GM08714 (cell line): ENCODE measurements around the gene RAB1B.

Source experiments
- H3K4me3 ChIP-seq: fragments of 200-500 bp; sonication (Bioruptor generic); 2 replicates; pipeline ENCODE4 v1.5.1; 2014; ENCODE audit warnings: mild to moderate bottlenecking, low read length, inconsistent platforms
- ZNF274 ChIP-seq: IDR thresholded peaks from 2 replicates; pipeline ENCODE4 v1.6.1; 2012; ENCODE audit warnings: mild to moderate bottlenecking, low read depth, low read length

RAB1B gene

DNA sequence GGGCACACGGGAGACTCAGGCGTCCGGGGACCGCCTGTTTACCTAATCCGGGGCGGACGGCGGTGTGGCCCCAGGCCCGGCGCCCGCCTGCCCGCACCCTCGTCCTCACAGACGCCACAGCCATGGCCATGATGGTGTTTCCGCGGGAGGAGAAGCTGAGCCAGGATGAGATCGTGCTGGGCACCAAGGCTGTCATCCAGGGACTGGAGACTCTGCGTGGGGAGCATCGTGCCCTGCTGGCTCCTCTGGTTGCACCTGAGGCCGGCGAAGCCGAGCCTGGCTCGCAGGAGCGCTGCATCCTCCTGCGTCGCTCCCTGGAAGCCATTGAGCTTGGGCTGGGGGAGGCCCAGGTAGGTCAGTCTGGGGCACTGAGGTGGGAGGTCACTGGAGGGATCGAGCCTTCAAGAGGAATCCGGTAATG lies 10.0 kb upstream of the RAB1B start:
- peak overlapping the region; percentile 86 for H3K4me3 ChIP-seq
- TF ChIP-seq ZNF274, result no peak

DNA sequence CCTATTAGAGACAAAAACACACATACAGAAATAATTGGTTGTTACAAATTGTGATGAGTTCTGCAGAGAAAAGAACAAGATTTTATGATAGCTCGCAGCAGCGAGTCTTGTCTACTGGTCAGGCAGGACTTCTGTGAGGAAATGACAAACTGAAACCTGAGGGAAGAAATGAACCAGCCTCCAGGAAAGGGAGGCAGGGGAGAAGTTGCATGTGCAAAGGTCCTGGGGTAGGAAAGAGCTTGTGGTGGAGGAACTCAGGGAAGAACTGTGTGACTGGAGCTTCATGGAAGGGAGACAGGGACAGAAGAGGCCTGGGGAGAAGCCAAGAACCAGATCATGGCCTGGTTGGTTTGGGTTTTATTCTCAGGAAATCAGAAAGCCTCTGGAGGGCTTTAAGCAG lies 9.2 kb upstream of the RAB1B start:
- H3K4me3 ChIP-seq, result no peak overlapping the region
- no peak for TF ChIP-seq ZNF274

DNA sequence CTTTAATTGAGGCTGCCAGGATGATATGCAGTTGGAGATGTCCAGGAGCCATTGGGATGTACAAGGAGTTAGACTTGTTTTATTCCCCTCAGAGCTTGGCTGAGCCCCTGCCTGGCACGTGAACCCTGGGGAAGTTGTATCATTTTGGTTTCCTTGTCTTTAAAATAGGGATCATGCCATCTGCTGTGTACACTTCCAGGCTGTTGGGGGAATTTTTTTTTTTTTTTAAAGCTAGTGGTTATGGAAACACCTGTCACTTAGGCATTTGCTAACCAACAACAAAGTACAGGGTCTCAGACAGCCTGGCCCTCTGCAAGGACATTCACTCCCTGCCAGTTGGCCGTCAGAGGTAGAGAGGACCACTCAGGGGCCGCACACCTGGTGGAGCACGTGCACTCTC lies 8.5 kb upstream of the RAB1B start:
- no peak overlapping the region for H3K4me3 ChIP-seq
- no peak for TF ChIP-seq ZNF274

DNA sequence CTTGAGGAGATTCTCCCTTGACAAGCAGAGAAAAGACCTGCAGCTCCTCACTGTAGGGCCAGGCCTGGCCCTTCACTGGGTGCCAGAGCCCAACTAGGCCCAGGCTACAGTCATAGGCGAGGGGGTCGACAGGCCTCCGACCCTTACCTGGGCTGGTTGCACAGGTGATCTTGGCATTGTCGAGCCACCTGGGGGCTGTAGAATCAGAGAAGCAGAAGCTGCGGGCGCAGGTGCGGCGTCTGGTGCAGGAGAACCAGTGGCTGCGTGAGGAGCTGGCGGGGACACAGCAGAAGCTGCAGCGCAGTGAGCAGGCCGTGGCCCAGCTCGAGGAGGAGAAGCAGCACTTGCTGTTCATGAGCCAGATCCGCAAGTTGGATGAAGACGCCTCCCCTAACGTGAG lies 6.9 kb upstream of the RAB1B start:
- TF ChIP-seq ZNF274, result no peak
- H3K4me3 ChIP-seq, result no peak overlapping the region

DNA sequence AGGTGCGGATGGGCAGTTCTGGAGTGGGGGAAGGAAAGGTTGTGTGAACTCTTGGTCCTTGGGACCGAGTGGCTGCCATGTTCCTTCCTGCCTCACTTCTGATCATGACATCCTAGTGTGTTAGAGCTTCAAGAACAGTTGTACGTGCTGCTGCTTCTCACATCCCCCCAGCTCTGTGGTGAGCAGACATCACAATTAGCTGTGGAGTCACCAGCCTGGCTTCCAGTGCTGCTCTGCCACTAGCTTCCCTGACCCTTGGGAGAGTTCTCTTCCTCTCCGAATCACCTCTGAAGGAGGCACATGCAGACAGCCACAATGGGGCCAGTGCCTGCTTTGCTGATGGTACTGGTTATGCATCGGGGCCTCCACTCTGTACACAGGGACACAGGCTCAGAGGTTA lies 6.2 kb upstream of the RAB1B start:
- TF ChIP-seq ZNF274, result no peak
- H3K4me3 ChIP-seq, result no peak overlapping the region

DNA sequence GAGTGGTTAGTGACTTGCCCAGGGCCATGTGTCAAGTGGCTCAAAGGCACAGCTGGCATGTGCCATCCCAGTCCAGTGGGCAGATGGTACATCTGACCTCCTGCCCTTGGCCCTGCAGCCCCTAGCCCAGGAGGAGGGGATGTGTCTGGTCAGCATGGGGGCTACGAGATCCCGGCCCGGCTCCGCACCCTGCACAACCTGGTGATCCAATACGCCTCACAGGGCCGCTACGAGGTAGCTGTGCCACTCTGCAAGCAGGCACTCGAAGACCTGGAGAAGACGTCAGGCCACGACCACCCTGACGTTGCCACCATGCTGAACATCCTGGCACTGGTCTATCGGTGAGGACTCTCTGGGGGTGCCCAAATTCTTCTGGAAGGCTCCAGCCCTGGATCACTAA lies 5.7 kb upstream of the RAB1B start:
- no peak overlapping the region for H3K4me3 ChIP-seq
- no peak for TF ChIP-seq ZNF274

DNA sequence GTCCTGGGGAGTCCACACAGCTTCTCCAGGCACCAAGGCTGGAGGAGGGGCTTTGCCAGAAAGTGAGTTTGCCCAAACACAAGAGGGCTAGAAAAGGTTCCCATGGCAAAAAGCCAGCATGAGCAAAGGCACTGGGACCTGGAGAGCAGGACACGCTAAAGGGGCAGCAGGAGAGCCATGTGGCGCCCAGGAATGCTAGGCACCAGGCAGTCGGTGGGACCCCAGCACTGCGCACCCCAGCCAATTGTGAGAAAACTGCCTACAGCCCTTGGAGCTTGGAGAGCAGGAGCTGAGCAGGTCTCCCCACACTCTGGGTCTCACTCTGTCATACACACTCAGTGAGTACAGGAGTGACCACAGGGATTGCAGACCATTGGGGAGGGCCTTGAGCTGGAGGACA lies 5.2 kb upstream of the RAB1B start:
- no peak overlapping the region for H3K4me3 ChIP-seq
- TF ChIP-seq ZNF274, result no peak

DNA sequence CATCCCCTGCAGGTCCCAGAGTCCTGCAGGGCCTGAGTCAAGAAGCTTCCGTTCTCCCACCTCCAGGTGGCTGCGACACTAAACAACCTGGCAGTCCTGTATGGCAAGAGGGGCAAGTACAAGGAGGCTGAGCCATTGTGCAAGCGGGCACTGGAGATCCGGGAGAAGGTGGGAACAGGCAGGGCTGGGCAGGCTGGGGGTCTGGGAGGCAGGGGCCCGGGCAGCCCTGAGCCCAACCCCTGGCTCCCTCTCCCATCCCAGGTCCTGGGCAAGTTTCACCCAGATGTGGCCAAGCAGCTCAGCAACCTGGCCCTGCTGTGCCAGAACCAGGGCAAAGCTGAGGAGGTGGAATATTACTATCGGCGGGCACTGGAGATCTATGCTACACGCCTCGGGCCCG lies 4.7 kb upstream of the RAB1B start:
- no peak overlapping the region for H3K4me3 ChIP-seq
- TF ChIP-seq ZNF274, result no peak

DNA sequence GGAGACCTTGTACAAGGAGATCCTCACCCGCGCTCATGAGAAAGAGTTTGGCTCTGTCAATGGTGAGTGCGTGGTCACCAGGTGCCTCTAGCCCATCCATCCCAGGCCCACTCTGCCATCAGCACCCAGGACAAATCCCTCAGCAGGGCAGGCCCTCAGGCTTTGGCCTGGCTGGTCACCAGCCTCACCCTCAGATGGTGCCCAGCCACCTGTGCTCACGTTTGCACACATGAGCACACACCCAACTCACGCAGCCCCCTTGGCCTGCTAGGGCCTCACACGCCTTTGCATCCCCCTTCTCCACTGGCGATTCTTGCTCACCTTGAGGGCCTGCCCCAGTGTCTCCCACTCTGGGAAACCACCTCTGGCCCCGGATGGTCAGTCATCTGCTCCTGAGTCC lies 4.1 kb upstream of the RAB1B start:
- no peak overlapping the region for H3K4me3 ChIP-seq
- no peak for TF ChIP-seq ZNF274

DNA sequence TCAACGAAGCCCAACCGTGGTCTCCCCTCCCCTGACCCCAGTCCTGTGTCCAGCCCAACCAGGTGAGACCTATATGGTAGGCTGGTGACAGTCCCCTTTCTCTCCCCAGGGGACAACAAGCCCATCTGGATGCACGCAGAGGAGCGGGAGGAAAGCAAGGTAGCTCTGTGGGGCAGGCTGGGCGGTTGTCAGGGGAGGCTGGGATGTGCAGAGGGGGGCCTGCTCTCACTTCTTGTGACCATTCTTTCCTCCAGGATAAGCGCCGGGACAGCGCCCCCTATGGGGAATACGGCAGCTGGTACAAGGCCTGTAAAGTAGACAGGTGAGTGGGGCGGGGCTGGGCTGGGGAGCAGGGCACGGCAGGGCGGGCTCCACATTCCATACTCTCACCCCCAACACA lies 3.5 kb upstream of the RAB1B start:
- TF ChIP-seq ZNF274, result no peak
- no peak overlapping the region for H3K4me3 ChIP-seq

DNA sequence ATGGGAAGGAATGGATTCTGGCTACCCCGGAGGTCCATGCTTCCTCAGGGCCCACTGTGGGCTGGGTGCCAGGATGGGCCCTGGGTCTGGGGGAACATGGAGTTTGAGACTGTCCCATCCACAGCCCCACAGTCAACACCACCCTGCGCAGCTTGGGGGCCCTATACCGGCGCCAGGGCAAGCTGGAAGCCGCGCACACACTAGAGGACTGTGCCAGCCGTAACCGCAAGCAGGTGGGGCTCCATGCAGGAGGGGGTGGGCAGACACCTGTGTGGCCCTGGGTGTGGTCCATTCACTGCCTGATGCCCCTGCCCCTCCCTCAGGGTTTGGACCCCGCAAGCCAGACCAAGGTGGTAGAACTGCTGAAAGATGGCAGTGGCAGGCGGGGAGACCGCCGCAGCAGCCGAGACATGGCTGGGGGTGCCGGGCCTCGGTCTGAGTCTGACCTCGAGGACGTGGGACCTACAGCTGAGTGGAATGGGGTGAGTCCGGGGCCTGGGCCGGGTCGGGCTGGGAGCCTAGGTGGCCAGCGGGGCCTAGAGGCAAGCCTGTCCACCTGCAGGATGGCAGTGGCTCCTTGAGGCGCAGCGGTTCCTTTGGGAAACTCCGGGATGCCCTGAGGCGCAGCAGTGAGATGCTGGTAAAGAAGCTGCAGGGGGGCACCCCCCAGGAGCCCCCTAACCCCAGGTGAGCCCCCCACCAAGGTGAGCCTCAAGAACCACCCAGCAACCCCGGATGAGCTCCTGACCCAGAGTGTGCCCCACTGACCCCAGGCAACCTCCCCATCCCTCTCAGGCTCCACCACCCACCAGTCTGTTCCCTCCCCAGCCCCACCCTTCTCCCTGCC lies 2.7 kb upstream of the RAB1B start:
- no peak for TF ChIP-seq ZNF274

DNA sequence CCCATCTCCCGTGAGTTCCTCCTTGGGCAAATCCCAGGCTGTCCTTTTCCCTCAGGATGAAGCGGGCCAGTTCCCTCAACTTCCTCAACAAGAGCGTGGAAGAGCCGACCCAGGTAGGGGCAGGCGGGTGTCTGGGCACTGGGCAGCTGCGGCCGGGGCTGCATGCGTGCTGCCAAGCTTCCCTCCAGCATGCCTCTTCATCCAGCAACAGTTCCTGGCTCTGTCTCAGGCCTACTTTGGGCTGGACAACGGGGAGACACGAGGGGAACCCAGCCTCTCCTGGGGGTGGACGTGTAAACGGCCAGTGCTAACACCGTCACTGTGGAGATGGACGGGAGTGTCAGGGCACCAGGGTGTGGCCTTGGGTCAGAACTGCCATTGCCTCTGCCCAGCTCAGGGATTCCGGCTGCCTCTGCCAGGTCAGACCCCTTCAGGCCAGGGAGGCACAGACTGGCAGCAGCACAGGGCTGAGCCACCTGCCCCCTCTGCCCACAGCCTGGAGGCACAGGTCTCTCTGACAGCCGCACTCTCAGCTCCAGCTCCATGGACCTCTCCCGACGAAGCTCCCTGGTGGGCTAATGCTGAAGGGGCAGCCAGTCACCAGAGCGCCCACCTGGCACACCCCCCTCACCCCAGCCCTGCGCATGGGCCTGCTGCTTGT lies 1.9 kb upstream of the RAB1B start:
- no peak overlapping the region for H3K4me3 ChIP-seq
- TF ChIP-seq ZNF274, result no peak

More for the DNA sequence above, 2.7 kb upstream of the RAB1B start:
- H3K4me3 ChIP-seq, result no peak overlapping the region

DNA sequence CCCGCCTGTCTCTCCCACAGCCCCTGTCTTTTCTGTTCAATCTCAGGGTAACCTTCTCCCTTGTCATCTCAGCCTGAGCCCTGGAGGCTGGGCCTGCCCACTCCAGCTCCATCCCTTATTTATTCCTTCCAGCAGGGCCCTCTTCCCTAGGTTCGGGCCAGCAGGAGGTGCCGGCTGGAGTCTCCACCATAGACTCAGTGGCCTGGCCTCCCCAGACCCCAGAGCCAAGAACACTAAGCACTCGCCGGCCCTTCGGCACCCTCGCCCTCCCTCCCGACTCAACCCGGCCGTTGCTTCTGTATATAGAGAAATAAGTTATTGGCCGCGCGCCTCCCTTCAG lies 1.4 kb upstream of the RAB1B start:
- H3K4me3 ChIP-seq, result peak overlapping the region; percentile 31; the same call in 1 of the 2 replicates
- no peak for TF ChIP-seq ZNF274

DNA sequence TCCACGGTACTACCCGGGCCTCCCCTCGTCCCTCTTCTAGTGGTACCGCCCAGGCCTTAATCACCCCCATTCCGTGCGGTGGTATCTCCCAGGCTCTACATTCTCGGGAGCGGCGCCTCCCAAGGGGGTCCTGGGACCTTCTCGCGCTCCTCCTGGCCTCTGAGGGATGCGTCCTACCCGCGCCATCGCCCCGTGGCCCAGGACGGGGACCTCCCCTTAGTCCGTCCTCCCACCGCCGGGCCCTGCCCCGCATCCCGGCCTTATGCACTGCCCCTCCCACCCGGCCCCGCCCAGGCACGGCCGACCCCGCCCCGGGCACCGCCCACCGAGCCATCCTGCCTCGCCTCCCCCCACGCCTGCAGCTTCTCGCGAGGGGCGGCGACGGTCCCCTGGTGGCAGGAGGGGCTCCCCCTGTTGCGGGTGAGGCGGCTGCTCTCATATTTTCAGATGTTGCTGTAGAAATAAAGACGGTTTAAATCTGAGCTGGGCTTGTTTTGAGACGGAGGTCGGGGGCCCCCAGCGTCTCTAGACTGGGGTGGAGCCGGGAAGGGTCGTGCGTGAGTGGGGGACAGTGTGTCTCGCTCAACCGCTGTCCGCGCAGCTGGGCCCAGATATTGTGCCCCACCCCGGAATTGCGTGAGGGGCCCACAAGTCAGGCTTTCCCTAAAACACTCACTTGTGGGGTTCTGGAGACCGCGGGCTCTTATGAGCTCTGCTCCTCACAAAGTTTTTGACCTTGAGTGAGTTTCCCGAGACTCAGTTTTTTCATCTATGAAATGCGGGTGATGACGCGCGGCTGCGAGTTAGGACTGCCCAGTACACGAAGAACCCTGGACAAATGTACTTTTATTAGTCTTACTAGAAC lies 828 bp upstream of the RAB1B start:
- TF ChIP-seq ZNF274, result no peak

More for the DNA sequence above, 828 bp upstream of the RAB1B start:
- H3K4me3 ChIP-seq, result peak overlapping the region; percentile 48; the same call in 1 of the 2 replicates
